Measurements from ENCODE around the gene ZIC1.

The ZIC1 gene

GRCh38 chr3:147422601-147423536 lies 13.7 kb downstream of the ZIC1 start:
- DNase-seq (ENCODE audit: low spot score): peak; percentile 77

DNA sequence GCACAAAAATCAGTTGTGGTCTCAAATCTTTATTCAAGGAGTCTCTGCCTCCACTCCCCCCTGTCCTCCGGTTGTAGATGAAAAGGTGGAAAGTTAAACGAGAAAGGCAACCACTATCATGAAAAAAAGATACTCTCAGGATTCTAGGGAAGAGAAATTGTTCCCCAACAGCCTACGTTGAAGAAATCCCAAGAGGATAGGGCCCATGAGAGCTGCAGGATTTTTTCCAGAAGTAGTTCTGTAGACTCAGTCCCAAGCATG lies 14.3 kb downstream of the ZIC1 start:
- DNase-seq (ENCODE audit: low spot score): no peak

- DNase-seq (ENCODE audit: low spot score): peak; percentile 64
These were observed 14.8 kb downstream of the ZIC1 start for GRCh38 chr3:147423798-147424580.

DNA sequence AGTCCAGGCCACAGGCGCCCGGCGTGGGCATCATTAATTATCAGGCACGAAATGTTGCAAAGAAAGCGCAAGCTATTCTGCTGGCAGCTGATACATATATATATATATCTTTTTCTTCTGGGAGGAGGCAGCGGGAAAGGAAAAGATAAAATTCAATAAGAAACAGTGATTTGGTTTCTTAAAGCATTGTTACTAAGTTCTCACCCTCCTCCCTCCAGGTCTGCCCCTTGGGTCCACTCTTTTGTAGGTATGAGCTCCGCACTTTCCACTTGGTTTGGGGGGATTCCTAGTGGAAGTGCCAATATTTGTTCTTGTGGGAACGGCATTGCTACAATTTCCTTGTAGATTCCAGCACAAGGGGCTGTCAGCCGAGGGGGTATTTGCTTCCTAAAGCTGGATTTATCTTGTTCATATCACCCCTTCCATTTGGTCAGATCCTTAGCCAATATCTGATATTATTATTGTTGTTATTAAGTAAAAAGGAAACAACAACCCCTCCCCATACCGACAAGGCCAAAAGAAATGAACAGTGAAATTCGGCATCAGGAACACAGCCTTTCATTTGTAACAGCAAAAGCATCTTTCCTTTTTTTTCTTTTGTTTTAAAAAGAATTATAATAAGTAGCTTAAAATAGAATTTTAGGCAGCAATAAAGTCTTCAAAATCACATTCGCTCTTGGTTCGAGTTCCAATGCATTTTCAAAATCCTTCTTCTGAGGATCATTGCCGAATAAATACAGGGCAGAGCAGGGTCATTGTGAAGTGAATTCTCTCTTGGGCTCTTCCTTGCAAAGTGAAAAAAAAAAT lies 15.6 kb downstream of the ZIC1 start:
- no peak for DNase-seq (ENCODE audit: low spot score)

GRCh38 chr3:147425388-147425850 lies 16.3 kb downstream of the ZIC1 start:
- no peak for DNase-seq (ENCODE audit: low spot score)

- DNase-seq (ENCODE audit: low spot score): no peak
These were observed 17.8 kb downstream of the ZIC1 start for GRCh38 chr3:147426931-147427330.

GRCh38 chr3:147427746-147428145 lies 18.6 kb downstream of the ZIC1 start:
- DNase-seq (ENCODE audit: low spot score): no peak

GRCh38 chr3:147428326-147428725 lies 19.2 kb downstream of the ZIC1 start:
- DNase-seq (ENCODE audit: low spot score): no peak

- DNase-seq (ENCODE audit: low spot score): no peak
These were observed 19.6 kb downstream of the ZIC1 start for GRCh38 chr3:147428754-147429153.

DNA sequence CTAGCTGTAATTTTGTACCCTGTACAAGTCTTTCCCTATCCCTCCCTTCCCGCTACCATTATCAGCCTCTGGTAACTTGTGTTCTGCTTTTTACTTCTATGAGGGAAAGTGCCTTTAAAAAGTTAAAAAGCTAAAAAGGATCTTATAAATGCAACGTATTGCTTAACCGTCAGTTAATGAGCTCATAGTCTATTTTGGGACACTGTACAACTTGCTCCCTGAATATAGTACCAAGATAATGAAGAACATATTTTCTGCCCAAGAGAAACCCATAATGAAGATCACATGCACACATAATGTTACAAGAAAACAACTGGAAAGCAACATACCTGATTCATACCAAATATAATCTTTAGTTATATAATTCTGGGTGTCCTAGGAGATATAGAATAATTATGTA lies 22.6 kb downstream of the ZIC1 start:
- no peak for DNase-seq (ENCODE audit: low spot score)

- DNase-seq (ENCODE audit: low spot score): no peak
These were observed 38.1 kb downstream of the ZIC1 start for GRCh38 chr3:147447224-147447623.

- no peak for DNase-seq (ENCODE audit: low spot score)
These were observed 40.5 kb downstream of the ZIC1 start for GRCh38 chr3:147449669-147450068.

DNA sequence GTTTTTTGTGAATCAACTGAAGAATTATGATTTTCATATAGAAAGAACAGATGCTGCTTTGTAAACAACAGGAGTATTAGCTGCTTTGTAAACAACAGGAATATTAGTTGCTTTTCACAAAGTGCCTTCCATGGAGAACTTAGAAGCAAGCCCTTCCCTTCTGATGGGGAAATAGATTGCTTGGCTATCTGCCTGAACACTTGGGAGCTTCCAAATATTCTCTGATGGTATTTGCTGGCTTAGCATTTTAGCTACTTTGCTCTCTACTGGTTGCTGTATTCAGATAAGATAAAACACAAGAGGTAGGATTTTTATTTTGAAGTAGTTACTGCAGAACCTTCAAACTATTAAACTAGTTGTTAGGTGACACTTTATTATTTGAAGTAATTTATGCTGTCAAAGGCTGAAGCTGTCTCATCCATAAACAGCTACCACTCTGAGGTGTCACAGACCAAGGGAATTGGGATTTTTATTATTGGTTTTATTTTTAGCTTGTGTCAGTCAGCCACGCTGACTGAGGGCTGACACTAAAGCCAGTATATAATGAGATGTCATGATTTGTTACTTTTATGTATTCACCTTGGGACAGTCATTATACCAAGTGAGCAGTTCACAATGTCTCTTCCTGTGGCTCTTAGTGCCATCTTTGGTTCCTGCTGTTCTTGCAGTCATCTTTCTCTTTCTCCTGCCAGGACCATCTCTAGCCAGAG lies 50.0 kb downstream of the ZIC1 start:
- no peak for DNase-seq (ENCODE audit: low spot score)

DNA sequence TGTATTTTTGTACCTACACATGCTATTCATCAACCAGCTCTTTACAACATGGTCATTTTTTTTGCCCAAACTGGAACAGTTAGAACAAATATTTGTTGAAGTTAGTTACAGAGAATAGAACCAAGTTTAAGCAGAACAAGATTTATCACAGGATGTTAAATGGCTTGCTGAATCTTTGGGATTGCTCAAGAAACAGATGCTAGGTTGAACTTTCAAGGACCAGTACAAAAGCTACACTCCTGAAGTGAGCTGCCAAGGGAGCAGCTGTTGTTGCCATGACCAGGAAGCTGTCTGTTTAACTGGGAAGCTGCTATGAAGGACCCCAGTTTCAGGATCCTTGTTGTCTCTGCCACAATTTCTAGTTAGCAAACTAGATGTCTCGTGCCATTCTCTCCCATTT lies 53.7 kb downstream of the ZIC1 start:
- no peak for DNase-seq (ENCODE audit: low spot score)

All from ecto neural progenitor cell (in vitro differentiated cells).